ENCODE data around the gene ESRRB. TPM values are rescaled to one million over a fixed set of nuclear protein-coding genes. Genes with fewer than 3 reads are reported as not detected.

ESRRB gene
- total RNA-seq, 1 donor: under 0.01 TPM

- no peaks in the 10 kb centered on the region for H3K36me3 ChIP-seq (ENCODE audit: insufficient read depth, low read length)
- H4K20me1 ChIP-seq (ENCODE audit: insufficient read depth, low read length): no peaks in the 10 kb centered on the region
- no peaks in the 10 kb centered on the region for H3K27me3 ChIP-seq (ENCODE audit: insufficient read depth, low read length)
- no peak overlapping the region for H3K27ac ChIP-seq (ENCODE audit: low read depth, low read length)
- no peak for TF ChIP-seq CTCF (IDR thresholded peaks at IDR 0.05; ENCODE audit: extremely low read depth, low read depth, low read length)
- H3K9me3 ChIP-seq (ENCODE audit: low read depth, low read length): no peaks in the 10 kb centered on the region
- DNase-seq (ENCODE audit: insufficient read length, low spot score, missing footprints): no peak
- no peaks in the 10 kb centered on the region for H3K79me2 ChIP-seq (ENCODE audit: insufficient read depth, low read length)
- no peak overlapping the region for H3K4me3 ChIP-seq (ENCODE audit: insufficient read depth, low read length)
- no peaks in the 10 kb centered on the region for H3K4me1 ChIP-seq (ENCODE audit: insufficient read depth, low read length)
- no peak overlapping the region for H3K4me2 ChIP-seq (ENCODE audit: insufficient read depth, low read length)
- no peak overlapping the region for H2AFZ ChIP-seq (ENCODE audit: low read length)
These were observed 86.4 kb downstream of the ESRRB start for GRCh38 chr14:76462330-76462729.

GRCh38 chr14:76463105-76463504 lies 87.2 kb downstream of the ESRRB start:
- H3K36me3 ChIP-seq (ENCODE audit: insufficient read depth, low read length): no peaks in the 10 kb centered on the region
- DNase-seq (ENCODE audit: insufficient read length, low spot score, missing footprints): peak; percentile 65
- H3K4me3 ChIP-seq (ENCODE audit: insufficient read depth, low read length): no peak overlapping the region

GRCh38 chr14:76464856-76465255 lies 88.9 kb downstream of the ESRRB start:
- Histone ChIP-seq H3K27ac (ENCODE audit: low read depth, low read length) (no peak overlapping the region), H3K4me1 (ENCODE audit: insufficient read depth, low read length) (no peaks in the 10 kb centered on the region), H3K4me2 (ENCODE audit: insufficient read depth, low read length) (no peak overlapping the region), H3K4me3 (ENCODE audit: insufficient read depth, low read length) (no peak overlapping the region), H3K27me3 (ENCODE audit: insufficient read depth, low read length) (no peaks in the 10 kb centered on the region), H2AFZ (ENCODE audit: low read length) (no peak overlapping the region), H3K9me3 (ENCODE audit: low read depth, low read length) (no peaks in the 10 kb centered on the region), H4K20me1 (ENCODE audit: insufficient read depth, low read length) (no peaks in the 10 kb centered on the region), H3K36me3 (ENCODE audit: insufficient read depth, low read length) (no peaks in the 10 kb centered on the region), H3K79me2 (ENCODE audit: insufficient read depth, low read length) (no peaks in the 10 kb centered on the region)
- peak; percentile 65 for DNase-seq (ENCODE audit: insufficient read length, low spot score, missing footprints)
- TF ChIP-seq CTCF (IDR thresholded peaks at IDR 0.05; ENCODE audit: extremely low read depth, low read depth, low read length): no peak

More at GRCh38 chr14:76463105-76463504, 87.2 kb downstream of the ESRRB start:
- Histone ChIP-seq H2AFZ (ENCODE audit: low read length) (no peak overlapping the region), H3K27ac (ENCODE audit: low read depth, low read length) (no peak overlapping the region), H4K20me1 (ENCODE audit: insufficient read depth, low read length) (no peaks in the 10 kb centered on the region), H3K9me3 (ENCODE audit: low read depth, low read length) (no peaks in the 10 kb centered on the region), H3K27me3 (ENCODE audit: insufficient read depth, low read length) (no peaks in the 10 kb centered on the region), H3K79me2 (ENCODE audit: insufficient read depth, low read length) (no peaks in the 10 kb centered on the region), H3K4me2 (ENCODE audit: insufficient read depth, low read length) (no peak overlapping the region), H3K4me1 (ENCODE audit: insufficient read depth, low read length) (no peaks in the 10 kb centered on the region)
- TF ChIP-seq CTCF (IDR thresholded peaks at IDR 0.05; ENCODE audit: extremely low read depth, low read depth, low read length): no peak

- no peak overlapping the region for H3K27ac ChIP-seq (ENCODE audit: low read depth, low read length)
- TF ChIP-seq CTCF (IDR thresholded peaks at IDR 0.05; ENCODE audit: extremely low read depth, low read depth, low read length): no peak
- DNase-seq (ENCODE audit: insufficient read length, low spot score, missing footprints): peak; percentile 37
- H2AFZ ChIP-seq (ENCODE audit: low read length): no peak overlapping the region
- H3K4me2 ChIP-seq (ENCODE audit: insufficient read depth, low read length): no peak overlapping the region
- no peaks in the 10 kb centered on the region for H3K4me1 ChIP-seq (ENCODE audit: insufficient read depth, low read length)
- H3K36me3 ChIP-seq (ENCODE audit: insufficient read depth, low read length): no peaks in the 10 kb centered on the region
- no peaks in the 10 kb centered on the region for H3K9me3 ChIP-seq (ENCODE audit: low read depth, low read length)
- no peaks in the 10 kb centered on the region for H3K79me2 ChIP-seq (ENCODE audit: insufficient read depth, low read length)
- H3K27me3 ChIP-seq (ENCODE audit: insufficient read depth, low read length): no peaks in the 10 kb centered on the region
- H3K4me3 ChIP-seq (ENCODE audit: insufficient read depth, low read length): no peak overlapping the region
- no peaks in the 10 kb centered on the region for H4K20me1 ChIP-seq (ENCODE audit: insufficient read depth, low read length)
These were observed 89.7 kb downstream of the ESRRB start for GRCh38 chr14:76465664-76466063.
